AG09319 (cell line): ENCODE results near the gene DMD.
"Not testable (repeated sequence)": the region's sequence is repeated elsewhere in the genome, so short reads cannot be mapped to it uniquely, and the experiment has no call there.

Source experiments
- DNase-seq: peaks from one replicate; pipeline ENCODE4 v3.0.0-alpha.2; 2010; ENCODE audit warnings: low read depth; ENCODE audit errors: extremely low read depth
- TF ChIP-seq, protein P1 (sequence below): IDR thresholded peaks from 2 replicates; pipeline ENCODE4 v1.5.1; 2011; ENCODE audit warnings: low read depth, mild to moderate bottlenecking, inconsistent platforms, low read length, moderate library complexity

The DMD gene

DNA sequence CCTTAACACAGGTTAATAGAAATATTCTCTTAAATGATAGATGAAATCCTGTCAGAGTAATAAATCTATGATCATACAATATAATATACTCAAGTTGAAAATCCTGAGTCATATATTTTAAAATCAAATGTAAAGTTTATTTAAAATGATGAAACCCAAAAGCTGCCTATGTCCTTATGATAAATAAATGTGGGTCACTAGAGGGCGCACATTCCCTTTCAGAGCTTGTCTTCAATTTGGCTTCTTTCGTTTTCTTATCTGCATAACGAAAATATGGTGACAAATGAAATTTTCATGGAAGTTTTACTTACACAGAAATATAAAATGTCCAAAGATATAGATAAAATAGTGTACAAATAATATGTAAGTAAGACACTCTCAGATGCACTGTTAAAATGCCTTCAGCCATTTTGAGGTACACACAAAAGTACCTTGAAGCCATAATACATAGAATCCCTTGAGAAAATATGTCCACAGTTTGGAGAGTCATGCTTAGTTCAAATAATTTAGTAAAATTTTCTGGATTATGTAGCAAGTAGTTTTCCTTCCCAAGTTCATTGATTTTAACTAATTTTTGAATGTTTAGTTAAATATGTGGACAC lies 680.4 kb downstream of the DMD start:
- TF ChIP-seq, protein P1, sequence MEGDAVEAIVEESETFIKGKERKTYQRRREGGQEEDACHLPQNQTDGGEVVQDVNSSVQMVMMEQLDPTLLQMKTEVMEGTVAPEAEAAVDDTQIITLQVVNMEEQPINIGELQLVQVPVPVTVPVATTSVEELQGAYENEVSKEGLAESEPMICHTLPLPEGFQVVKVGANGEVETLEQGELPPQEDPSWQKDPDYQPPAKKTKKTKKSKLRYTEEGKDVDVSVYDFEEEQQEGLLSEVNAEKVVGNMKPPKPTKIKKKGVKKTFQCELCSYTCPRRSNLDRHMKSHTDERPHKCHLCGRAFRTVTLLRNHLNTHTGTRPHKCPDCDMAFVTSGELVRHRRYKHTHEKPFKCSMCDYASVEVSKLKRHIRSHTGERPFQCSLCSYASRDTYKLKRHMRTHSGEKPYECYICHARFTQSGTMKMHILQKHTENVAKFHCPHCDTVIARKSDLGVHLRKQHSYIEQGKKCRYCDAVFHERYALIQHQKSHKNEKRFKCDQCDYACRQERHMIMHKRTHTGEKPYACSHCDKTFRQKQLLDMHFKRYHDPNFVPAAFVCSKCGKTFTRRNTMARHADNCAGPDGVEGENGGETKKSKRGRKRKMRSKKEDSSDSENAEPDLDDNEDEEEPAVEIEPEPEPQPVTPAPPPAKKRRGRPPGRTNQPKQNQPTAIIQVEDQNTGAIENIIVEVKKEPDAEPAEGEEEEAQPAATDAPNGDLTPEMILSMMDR, result peak; percentile 65
- peak; percentile 5 for DNase-seq

DNA sequence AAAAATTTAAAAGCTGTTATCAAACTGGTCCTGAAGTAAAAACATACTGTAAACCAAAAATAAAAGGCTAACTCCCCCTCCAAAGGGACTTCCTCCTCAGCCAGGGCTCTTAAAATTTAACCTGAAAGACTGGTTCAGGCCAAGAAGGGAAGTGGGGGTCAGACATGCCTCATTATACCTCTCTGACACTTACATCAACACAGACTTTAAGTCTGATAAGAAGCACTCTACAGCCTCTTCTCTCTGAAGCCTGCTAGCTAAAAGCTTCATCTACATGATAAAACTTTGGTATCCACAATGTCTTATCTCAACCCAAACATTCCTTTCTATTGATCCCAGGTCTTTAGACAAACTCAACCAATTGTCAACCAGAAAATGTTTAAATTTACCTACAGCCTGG lies 682.9 kb downstream of the DMD start:
- DNase-seq, result not testable (repeated sequence)

DNA sequence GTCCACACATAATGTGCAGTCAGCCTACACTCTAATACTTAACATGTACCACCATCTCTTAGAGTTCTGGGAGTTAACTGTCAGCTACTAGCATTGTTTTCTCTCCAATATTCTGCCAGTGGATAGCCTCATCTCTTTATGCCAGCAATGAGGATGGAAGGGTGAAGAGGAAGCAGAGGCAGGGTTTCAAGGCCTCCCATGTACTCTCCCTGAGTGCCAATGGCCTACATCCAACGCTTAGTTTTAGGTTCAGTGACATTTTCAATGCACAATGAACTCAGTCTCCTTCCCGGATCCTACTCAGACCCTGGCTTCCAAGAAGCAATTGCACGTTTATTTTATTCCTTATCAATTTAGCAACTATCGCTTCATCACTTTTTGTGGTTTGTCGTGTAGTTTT lies 686.1 kb downstream of the DMD start:
- TF ChIP-seq, protein P1, result no peak
- DNase-seq, result no peak

DNA sequence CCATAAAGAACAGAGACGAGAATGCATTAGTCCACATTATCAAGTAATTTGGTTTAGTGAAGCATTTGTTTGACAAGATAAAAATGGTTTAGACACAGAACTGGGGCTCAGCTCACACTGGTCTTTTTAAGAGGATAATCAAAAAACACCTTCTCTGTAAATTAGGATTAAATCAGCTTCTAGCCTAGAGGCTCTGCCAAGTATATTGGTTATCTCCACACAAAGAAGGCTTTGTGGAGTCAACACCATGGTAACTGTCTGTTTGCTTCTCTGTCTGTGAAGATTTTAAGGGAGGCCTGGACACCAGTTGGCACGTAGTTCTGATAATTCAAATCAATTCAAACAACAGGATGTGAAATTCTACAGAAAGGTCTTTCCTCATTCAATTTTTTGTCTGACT lies 687.0 kb downstream of the DMD start:
- no peak for DNase-seq

DNA sequence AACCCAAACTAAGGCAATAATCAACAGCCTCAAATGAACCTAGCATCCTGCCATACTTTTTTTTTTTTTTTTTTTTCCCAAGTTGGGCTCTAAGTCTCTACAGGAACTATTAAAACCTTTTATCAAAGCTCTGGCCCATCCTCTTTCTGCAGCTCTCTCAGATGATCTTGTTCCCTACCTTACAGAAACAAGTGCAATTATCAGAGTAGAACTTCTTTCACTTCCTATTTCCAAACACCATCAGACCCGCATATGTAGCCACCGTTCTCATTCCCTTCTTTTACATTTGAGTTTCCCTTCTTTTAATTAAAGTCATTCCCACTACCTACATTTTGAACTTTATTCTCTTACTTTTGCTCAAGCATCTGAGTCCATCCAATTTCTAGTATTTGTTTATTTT lies 690.6 kb downstream of the DMD start:
- TF ChIP-seq, protein P1, result no peak

More for the DNA sequence above, 687.0 kb downstream of the DMD start:
- TF ChIP-seq, protein P1, result no peak

DNA sequence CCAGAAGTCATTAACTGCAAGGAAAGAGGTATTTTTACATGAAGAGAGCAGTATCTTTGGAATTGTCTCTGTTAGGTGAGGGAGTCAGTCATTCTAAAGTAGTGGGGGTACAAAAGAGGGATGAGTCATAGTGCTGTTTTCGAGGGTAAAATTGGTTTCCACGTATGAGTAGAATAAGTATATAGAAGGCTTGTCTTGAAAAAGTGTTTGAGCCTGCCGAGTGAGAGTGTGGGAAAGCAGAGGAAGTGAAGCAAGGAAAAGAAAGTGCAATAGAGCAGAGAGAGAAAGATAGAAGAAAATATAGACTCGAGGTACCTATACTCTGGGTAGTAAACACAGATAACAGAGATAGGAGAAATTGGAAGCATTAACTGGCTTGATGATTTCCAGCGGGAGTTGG lies 696.4 kb downstream of the DMD start:
- TF ChIP-seq, protein P1, result no peak
- no peak for DNase-seq

More for the DNA sequence above, 690.6 kb downstream of the DMD start:
- DNase-seq, result no peak

DNA sequence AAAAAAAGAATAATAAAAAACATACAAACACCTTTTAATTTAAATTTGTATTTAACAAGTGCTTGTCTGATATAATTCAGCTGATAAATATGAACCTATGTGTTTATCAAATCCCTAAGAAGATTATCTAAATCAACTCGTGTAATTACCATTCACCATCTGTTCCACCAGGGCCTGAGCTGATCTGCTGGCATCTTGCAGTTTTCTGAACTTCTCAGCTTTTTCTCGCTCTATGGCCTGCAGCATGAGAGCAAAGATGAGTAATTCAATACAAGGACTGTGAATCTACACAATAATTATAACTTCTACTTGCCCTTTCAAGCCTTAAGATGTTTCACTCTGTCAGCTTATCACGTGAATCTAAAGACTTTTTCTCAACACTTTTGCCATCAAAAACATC lies 709.7 kb downstream of the DMD start:
- DNase-seq, result no peak
- TF ChIP-seq, protein P1, result no peak

DNA sequence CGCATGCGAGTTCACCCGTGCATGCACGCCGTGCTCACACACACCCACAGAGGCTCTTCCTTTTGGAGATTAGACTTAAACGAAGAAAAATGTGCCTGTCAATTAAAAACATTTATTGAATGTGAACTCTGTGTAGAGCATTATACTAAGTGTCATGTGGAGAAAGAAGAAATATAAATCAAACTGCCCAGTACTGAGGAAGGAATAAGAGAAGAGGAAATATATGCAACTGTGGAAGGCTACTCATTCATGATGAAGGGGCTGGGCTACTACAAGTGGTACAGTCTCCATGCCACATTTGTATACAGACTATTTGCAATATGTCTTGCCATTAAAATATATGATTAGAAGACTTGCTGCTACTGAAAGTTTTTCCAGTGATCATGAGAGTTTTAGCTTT lies 714.7 kb downstream of the DMD start:
- no peak for DNase-seq
- TF ChIP-seq, protein P1, result no peak
